Measurements from ENCODE around the gene PAFAH1B2.

GRCh38 chr11:117154468-117154867 lies 10.4 kb downstream of the PAFAH1B2 start:
- TF ChIP-seq MYC (IDR thresholded peaks at IDR 0.05; ENCODE audit: low read depth, low read length) (no peak), CTCF (IDR thresholded peaks at IDR 0.05; ENCODE audit: extremely low read depth in 1 of 2, insufficient read depth in 1 of 2, low read depth in 1 of 2, low read length in 2 of 2) (no peak), EZH2 (IDR thresholded peaks at IDR 0.05; ENCODE audit: borderline replicate concordance, low read depth, low read length, severe bottlenecking) (no peak), POLR2A (IDR thresholded peaks at IDR 0.05; ENCODE audit: low read depth, low read length) (no peak), POLR2AphosphoS5 (IDR thresholded peaks at IDR 0.05; ENCODE audit: insufficient read depth, low read depth, low read length) (no peak), JUN (IDR thresholded peaks at IDR 0.05; ENCODE audit: borderline replicate concordance, insufficient read depth, insufficient read length, low read depth) (no peak), FOS (IDR thresholded peaks at IDR 0.05; ENCODE audit: borderline replicate concordance, insufficient read depth, low read length) (no peak), GATA2 (IDR thresholded peaks at IDR 0.05; ENCODE audit: insufficient read depth, insufficient read length, low read depth, low read length) (no peak)
- TF ChIP-seq, protein P1, sequence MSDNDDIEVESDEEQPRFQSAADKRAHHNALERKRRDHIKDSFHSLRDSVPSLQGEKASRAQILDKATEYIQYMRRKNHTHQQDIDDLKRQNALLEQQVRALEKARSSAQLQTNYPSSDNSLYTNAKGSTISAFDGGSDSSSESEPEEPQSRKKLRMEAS (IDR thresholded peaks at IDR 0.05; ENCODE audit: insufficient read depth, insufficient read length): no peak

All from endothelial cell of umbilical vein (primary cell).